Smooth muscle cell (in vitro differentiated cells): ENCODE measurements around the gene FUT7. TPM values are rescaled to one million over a fixed set of nuclear protein-coding genes. Genes with fewer than 3 reads are reported as not detected.

Experiments used
- DNase-seq: peaks from one replicate; lab custom pipeline; 2025; ENCODE audit not compliant: unreplicated experiment; lab: John Stamatoyannopoulos, UW
- H2AFZ ChIP-seq: fragments of 200-600 bp; sonication (generic); 2 replicates; pipeline ENCODE4 v1.6.0; 2016; ENCODE audit warnings: antibody characterized with exemption, low read depth, mild to moderate bottlenecking
- H3F3A ChIP-seq: fragments of 200-600 bp; sonication (generic); 2 replicates; pipeline ENCODE4 v1.6.0; 2017; ENCODE audit warnings: antibody characterized with exemption, low read depth
- H3K27ac ChIP-seq: fragments of 200-600 bp; sonication (generic); 2 replicates; pipeline ENCODE4 v1.5.1; 2016; ENCODE audit warnings: low read depth, mild to moderate bottlenecking
- H3K27me3 ChIP-seq: fragments of 200-600 bp; sonication (generic); 2 replicates; pipeline ENCODE4 v1.6.1; 2016; ENCODE audit warnings: low read depth, mild to moderate bottlenecking
- H3K36me3 ChIP-seq: fragments of 200-600 bp; sonication (generic); 2 replicates; pipeline ENCODE4 v1.5.1; 2016; ENCODE audit warnings: low read depth
- H3K4me1 ChIP-seq: fragments of 200-600 bp; sonication (generic); 2 replicates; pipeline ENCODE4 v1.5.1; 2016; ENCODE audit warnings: low read depth
- H3K4me2 ChIP-seq: fragments of 200-600 bp; sonication (generic); 2 replicates; pipeline ENCODE4 v1.6.0; 2016; ENCODE audit warnings: mild to moderate bottlenecking
- H3K4me3 ChIP-seq: fragments of 200-600 bp; sonication (generic); 2 replicates; pipeline ENCODE4 v1.5.1; 2016; ENCODE audit warnings: mild to moderate bottlenecking
- H3K79me2 ChIP-seq: fragments of 200-600 bp; sonication (generic); 2 replicates; pipeline ENCODE4 v1.6.0; 2016; ENCODE audit warnings: low read depth, mild to moderate bottlenecking
- H3K9ac ChIP-seq: fragments of 200-600 bp; sonication (generic); 2 replicates; pipeline ENCODE4 v1.6.0; 2016; ENCODE audit warnings: low read depth
- H3K9me3 ChIP-seq: fragments of 200-600 bp; sonication (generic); replicated peaks from 2 replicates; pipeline ENCODE4 v1.5.1; 2016; ENCODE audit warnings: low read depth
- H4K20me1 ChIP-seq: fragments of 200-600 bp; sonication (generic); 2 replicates; pipeline ENCODE4 v1.6.0; 2016; ENCODE audit warnings: low read depth
- WGBS: methylation state at CpG from one replicate; pipeline ENCODE4 v1.1.7; 2016; ENCODE audit warnings: low lambda C conversion rate; 5-methylcytosine and 5-hydroxymethylcytosine counted together
- polyA plus RNA-seq: library from polyadenylated mRNA; unstranded; fragments of >200 nt; fragmentation: Nextera tagmentation; extraction: Ambion mirVana; gene quantifications from 2 replicates; pipeline ENCODE4 v1.2.1, GENCODE V29; 2016
- total RNA-seq: library from RNA; depleted of rRNA; stranded (reverse); fragments of >200 nt; gene quantifications from 2 replicates; pipeline ENCODE4 v1.2.3, GENCODE V29; 2014
- TF ChIP-seq, protein P1 (sequence below): fragments of 200-600 bp; sonication (generic); IDR thresholded peaks from 2 replicates; pipeline ENCODE4 v1.5.1; 2017; ENCODE audit warnings: borderline replicate concordance, mild to moderate bottlenecking, antibody characterized with exemption; ENCODE audit not compliant: insufficient read depth, poor library complexity, severe bottlenecking

The FUT7 gene
- total and polyA plus RNA-seq, 2 experiments from 2014 or later = not detected

GRCh38 chr9:137068539-137069507 lies 36.9 kb upstream of the FUT7 start:
- Histone ChIP-seq H3K9me3 (no peaks in the 10 kb centered on the region), H3K4me3 (no peak overlapping the region), H3K27me3 (peaks cover 6% of the 10 kb centered on the region), H2AFZ (no peak overlapping the region), H3K9ac (no peak overlapping the region), H3F3A (no peaks in the 10 kb centered on the region), H3K4me1 (peaks cover 8% of the 10 kb centered on the region), H3K79me2 (no peaks in the 10 kb centered on the region), H3K36me3 (no peaks in the 10 kb centered on the region), H4K20me1 (no peaks in the 10 kb centered on the region), H3K27ac (no peak overlapping the region), H3K4me2 (peak overlapping the region; percentile 95)
- no peak for DNase-seq
- WGBS = 88% methylated on average over 17 of the region's 17 CpGs
- TF ChIP-seq, protein P1, sequence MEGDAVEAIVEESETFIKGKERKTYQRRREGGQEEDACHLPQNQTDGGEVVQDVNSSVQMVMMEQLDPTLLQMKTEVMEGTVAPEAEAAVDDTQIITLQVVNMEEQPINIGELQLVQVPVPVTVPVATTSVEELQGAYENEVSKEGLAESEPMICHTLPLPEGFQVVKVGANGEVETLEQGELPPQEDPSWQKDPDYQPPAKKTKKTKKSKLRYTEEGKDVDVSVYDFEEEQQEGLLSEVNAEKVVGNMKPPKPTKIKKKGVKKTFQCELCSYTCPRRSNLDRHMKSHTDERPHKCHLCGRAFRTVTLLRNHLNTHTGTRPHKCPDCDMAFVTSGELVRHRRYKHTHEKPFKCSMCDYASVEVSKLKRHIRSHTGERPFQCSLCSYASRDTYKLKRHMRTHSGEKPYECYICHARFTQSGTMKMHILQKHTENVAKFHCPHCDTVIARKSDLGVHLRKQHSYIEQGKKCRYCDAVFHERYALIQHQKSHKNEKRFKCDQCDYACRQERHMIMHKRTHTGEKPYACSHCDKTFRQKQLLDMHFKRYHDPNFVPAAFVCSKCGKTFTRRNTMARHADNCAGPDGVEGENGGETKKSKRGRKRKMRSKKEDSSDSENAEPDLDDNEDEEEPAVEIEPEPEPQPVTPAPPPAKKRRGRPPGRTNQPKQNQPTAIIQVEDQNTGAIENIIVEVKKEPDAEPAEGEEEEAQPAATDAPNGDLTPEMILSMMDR = no peak

GRCh38 chr9:137067860-137068538 lies 36.1 kb upstream of the FUT7 start:
- Histone ChIP-seq H3K4me1 (peaks cover 8% of the 10 kb centered on the region), H3K79me2 (no peaks in the 10 kb centered on the region), H3F3A (no peaks in the 10 kb centered on the region), H3K4me3 (no peak overlapping the region), H4K20me1 (no peaks in the 10 kb centered on the region), H3K27me3 (peaks cover 6% of the 10 kb centered on the region), H3K9me3 (no peaks in the 10 kb centered on the region), H3K36me3 (no peaks in the 10 kb centered on the region), H3K4me2 (no peak overlapping the region), H2AFZ (no peak overlapping the region), H3K27ac (no peak overlapping the region), H3K9ac (no peak overlapping the region)
- DNase-seq = peak; percentile 21
- TF ChIP-seq, protein P1 = peak; percentile 66
- WGBS = 62% methylated on average over 12 of the region's 12 CpGs

- WGBS = 94% methylated on average over 26 of the region's 26 CpGs
- Histone ChIP-seq H3K9me3 (no peaks in the 10 kb centered on the region), H3K27ac (no peak overlapping the region), H3K27me3 (peaks cover 6% of the 10 kb centered on the region), H3K4me2 (no peak overlapping the region), H4K20me1 (no peaks in the 10 kb centered on the region), H3K79me2 (no peaks in the 10 kb centered on the region), H3K4me1 (peaks cover 6% of the 10 kb centered on the region), H3K4me3 (no peak overlapping the region), H3K36me3 (no peaks in the 10 kb centered on the region), H3F3A (no peaks in the 10 kb centered on the region), H3K9ac (no peak overlapping the region), H2AFZ (no peak overlapping the region)
- TF ChIP-seq, protein P1 = no peak
- no peak for DNase-seq
These were observed 34.4 kb upstream of the FUT7 start for GRCh38 chr9:137066096-137066861.
